ENCODE measurements around the gene SERPINC1.
"Not testable (repeated sequence)": the region's sequence is repeated elsewhere in the genome, so short reads cannot be mapped to it uniquely, and the experiment has no call there.

Gene SERPINC1

DNA sequence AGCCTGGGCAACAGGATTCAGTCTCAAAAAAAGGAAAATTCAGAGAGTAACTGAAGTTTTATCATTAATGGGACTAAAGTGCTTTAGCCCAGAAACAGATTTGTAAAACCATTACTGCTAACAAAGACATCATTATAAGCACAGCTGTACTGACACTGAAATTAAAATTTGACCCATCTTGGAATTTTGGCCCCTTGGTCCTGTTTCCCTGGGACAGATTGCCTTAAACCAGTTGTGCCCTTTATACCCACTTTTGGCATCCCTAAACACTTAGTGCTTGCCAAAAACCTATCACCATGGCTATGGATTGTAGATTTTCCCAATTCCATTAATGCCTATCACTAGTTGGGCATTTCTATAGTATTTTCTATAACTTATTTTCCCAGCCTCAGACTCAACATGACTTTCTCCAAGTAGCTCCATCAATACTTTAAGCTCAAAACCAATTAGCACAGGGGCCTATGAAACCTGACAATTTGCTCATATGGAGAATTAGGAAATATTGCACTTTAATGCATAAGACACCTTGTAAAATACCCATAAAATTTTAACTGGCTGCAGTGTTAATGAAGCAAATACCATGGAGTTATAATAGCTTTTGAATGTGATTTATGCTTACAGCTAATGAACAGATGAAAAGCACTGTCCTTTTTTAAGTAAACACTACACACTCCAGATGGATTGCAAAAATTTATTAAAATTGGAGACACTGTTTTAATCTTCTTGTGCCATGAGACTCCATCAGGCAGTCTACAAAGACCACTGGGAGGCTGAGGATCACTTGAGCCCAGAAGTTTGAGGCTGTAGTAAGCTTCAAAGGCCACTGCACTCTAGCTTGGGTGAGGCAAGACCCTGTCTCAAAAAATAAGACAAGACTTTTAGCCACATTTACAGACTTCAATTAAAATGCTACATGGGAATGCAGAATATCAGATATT, 53.6 kb downstream of the SERPINC1 start:
- DNase-seq (ENCODE audit: low read depth, low spot score) = no peak

DNA sequence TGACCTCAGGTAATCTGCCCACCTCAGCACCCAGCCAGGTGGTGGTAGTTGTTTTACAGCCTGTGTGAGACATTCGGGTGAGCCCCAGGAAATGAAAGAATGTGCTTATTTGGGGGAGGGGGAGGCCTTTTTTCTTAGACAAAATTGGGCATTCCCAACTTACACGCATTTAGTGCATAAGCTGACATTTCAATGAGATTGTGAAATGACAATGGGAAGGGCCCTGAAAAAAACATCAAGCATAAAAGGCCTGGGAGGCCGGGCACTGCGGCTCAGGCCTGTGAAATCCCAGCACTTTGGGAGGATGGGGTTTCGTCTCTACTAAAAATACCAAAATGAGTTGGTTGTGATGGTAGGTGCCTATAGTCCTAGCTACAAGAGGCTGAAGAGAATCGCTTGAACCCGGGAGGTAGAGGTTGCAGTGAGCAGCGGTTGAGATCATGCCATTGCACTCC, 54.3 kb downstream of the SERPINC1 start:
- DNase-seq (ENCODE audit: low read depth, low spot score) = no peak

DNA sequence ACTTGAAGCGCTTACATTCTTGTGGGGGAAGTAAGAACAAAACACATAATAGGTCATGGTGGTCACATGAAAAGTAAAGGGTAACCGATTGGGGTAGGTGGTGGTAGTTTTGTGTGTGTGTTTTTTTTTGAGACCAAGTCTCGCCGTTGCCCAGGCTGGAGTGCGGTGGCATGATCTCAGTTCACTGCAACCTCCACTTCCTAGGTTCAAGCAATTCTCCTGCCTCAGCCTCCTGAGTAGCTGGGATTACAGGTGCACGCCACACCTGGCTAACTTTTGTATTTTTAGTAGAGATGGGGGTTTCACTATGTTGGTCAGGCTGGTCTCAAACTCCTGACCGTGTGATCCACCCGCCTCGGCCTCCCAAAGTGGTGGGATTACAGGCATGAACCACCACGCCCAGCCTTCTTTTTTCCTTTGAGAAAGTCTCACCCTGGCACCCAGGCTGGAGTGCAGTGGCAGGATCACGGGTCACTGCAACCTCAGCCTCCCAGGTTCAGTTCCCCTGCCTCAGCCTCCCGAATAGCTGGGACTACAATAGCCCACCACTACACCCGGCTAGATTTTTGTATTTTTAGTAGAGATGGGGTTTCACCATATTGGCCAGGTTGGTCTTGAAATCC, 54.9 kb downstream of the SERPINC1 start:
- not testable (repeated sequence) for DNase-seq (ENCODE audit: low read depth, low spot score)

DNA sequence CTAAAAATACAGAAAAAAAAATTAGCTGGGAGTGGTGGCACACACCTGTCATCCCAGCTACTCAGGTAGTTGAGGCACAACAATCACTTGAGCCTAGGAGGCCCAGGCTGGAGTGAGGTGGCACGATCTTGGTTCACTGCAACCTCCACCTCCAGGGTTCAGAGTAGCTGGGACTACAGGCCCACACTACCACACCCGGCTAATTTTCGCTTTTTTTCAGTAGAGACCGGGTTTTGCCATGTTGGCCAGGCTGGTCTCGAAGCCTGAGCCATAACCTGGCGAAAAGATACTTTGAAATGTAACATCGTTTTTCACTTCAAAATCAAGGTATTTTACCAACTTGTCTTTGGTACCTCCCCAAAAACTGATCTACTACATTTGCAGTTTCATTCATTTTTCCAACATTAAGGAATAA, 55.4 kb downstream of the SERPINC1 start:
- no peak for DNase-seq (ENCODE audit: low read depth, low spot score)

DNA sequence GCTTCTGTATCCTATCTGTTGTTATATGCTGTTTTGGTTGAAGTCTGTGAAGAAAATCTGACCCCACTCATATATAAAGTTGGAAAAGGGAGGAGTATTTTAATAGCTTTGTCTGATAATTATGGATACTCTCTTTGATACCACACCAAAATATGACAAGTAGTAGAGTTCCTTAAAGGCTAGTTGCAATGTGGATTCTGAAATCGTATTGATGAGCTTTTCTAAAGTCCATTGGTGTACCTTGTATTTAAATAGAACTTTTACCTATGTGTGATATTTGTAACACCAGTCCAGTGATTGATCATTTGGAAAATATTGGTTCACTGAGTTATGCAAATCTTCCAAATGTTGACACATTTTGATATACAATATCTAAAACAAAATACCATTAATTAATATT, 57.1 kb downstream of the SERPINC1 start:
- DNase-seq (ENCODE audit: low read depth, low spot score) = no peak

DNA sequence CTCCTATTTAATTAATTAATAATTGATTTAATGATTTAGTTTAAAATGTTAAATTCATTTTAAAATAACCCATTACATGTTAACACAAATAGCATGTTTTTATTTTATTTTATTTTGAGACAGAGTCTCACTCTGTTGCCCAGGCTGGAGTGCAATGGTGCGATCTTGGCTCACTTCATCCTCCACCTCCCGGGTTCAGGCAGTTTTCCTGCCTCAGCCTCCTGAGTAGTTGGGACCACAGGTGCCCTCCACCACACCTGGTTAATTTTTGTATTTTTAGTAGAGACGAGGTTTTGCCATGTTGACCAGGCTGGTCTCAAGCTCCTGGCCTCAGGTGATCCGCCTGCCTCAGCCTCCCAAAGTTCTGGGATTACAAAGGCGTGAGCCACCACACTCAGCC, 57.6 kb downstream of the SERPINC1 start:
- not testable (repeated sequence) for DNase-seq (ENCODE audit: low read depth, low spot score)

DNA sequence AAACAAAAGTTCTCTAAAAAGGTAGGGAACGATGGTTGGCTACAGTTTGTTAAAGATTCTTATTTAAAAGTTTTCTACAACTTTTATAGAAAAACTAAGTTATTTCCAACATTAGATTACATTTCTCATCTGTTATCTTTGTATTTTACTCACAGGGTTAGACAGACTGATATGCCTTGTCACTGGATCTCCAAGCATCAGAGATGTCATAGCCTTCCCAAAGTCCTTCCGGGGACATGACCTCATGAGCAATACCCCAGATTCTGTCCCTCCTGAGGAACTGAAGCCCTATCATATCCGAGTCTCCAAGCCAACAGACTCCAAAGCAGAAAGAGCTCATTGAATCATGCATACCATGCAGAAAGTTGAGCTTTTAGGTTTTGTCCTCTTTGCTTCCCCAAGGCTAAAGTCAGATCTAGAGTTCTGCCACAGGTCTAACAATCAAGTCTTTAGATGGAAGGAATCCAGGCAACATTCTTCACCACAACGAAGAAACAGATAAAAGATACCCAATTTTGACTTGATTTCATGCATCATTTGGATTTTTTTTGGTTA, 59.7 kb downstream of the SERPINC1 start:
- DNase-seq (ENCODE audit: low read depth, low spot score) = no peak

DNA sequence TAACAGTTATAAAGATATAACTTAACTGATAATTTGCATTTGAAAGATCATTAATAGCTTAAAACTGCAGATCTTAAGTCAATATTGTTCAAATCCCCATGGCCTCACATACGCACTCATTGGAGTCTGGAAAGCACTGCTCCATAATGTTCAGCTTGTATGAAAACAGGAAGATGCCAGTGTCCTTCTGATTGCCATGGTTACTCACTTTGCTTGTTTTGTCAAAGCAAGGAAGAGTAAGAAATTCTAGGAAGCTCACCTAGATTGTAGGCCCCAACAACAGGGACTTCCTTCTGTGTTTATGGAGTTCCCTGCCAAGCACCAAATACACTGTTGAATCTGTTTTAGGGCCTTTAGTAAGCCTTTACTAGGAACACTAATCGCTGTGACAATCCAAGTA, 60.2 kb downstream of the SERPINC1 start:
- DNase-seq (ENCODE audit: low read depth, low spot score) = no peak

DNA sequence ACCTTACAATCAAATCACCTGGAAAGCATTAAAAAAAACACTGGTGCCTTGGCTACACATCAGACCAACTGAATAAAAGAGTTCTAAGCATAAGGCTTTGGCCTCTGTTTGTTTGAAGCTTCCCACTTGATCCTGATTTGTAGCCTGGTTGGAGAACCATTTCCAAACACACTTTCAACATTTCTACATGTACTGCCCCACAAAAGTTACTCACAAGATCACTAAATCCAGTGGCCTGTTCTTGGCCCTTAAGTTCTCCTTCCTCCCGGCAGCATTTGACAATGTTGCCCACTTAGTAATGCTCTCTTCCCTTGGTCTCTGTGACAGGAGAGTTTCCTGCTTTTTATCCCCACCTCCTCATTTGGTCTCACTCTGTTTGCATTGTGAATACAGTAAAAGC, 61.1 kb downstream of the SERPINC1 start:
- no peak for DNase-seq (ENCODE audit: low read depth, low spot score)
